ENCODE data around the gene GBF1. TPM values are rescaled to one million over a fixed set of nuclear protein-coding genes. Genes with fewer than 3 reads are reported as not detected.
A peak's percentile ranks its signal among the peaks of the same experiment; 100 is the strongest.

Gene GBF1
- total RNA-seq, 2 donors from 2014 or later = 44.2 to 47.6 TPM

DNA sequence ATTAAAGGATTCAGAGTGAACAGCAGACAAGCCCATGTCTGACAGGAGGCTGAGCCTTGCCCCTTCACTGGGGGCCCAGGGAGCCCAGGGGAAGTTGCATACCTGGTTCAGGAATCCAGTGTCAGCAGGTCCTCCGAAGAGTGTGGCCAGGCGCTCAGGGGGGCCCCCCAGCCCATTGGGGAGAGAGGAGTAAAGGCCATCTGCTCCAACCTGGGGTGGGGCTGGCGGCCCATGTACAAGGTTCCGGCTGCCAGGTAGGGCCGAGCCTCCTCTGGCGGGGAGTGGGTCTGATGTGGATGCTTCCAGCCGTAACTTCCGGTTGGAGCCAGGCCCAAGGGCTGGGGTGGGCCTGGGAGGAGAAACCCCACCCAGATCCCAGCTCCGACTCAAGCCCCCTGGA, 171.0 kb downstream of the GBF1 start:
- ATAC-seq (replicated peaks in 1 of 2) (no peak), DNase-seq (no peak)
- H3K9me3 Mint-ChIP-seq = no peaks in the 10 kb centered on the region
- peaks cover 37% of the 10 kb centered on the region for H3K4me1 Mint-ChIP-seq (ENCODE audit: low read depth)
- H3K36me3 Mint-ChIP-seq (ENCODE audit: insufficient read depth in 2 of 2) = peaks cover 0 to 2% of the 10 kb centered on the region in 2 donors
- H3K4me3 Mint-ChIP-seq = no peak overlapping the region
- no peak overlapping the region for H3K27ac Mint-ChIP-seq
- H3K27me3 Mint-ChIP-seq (ENCODE audit: low read depth) = peaks cover 26% of the 10 kb centered on the region

DNA sequence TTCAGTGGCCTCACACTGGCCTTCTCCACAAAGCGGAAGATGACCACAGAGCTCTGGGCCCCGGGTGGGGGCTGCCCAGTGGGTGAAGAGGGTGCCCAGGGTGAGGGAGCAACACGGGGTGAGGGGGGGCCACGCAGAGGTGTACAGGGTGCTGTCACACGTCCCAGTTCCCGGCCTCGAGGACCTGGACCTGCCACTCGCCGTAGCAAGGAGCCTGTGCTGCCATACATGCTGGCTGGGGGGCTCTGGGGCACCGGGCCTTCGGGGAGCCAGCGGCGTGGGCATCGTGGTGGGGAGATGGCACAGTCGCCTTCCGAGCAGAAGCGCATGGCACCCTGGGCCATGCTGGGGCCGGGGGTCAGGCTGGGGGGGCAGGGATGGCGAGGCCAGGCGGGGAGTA, 171.4 kb downstream of the GBF1 start:
- Mint-ChIP-seq H3K9me3 (no peaks in the 10 kb centered on the region), H3K4me3 (no peak overlapping the region), H3K27me3 (ENCODE audit: low read depth) (peaks cover 26% of the 10 kb centered on the region), H3K4me1 (ENCODE audit: low read depth) (peaks cover 33% of the 10 kb centered on the region), H3K36me3 (ENCODE audit: insufficient read depth in 2 of 2) (peaks cover 0 to 2% of the 10 kb centered on the region in 2 donors), H3K27ac (no peak overlapping the region)
- no peak for DNase-seq
- no peak for ATAC-seq (replicated peaks in 1 of 2)

DNA sequence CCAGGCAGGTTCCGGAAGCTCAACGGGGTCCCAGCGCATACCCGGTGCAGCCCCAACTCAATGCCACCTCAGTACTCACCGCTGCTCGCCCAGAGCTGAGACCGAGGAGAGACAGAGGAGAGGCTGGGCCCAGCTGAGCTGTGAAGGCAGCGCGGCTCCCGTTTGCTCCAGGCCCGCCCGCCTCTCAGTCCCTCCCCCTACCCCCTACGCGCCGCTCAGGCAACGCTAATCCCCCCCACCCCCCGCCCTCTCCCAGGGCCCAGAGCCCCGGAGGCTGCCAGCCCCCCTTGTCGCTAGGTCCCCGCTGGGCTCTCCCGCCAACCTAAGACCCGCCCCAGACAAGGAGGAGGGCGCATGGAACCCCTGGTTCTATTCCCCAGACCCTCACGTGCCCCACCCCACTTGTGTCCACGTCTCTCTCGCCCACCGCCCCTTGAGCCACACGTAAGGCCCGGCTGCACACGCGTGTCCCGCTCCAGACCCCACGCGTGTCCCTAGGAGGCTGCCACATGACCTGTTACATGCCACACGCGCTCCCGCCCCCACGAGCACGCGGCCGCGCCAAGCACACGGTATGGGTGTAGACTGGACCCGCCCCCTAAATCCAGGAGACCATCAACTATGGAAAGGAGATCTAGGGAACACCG, 173.4 kb downstream of the GBF1 start, which contains the start of gene PSD:
TSS of gene PSD (minus strand) at position 164 of the 647 bp plus-strand sequence. CDS start 1,747 bp downstream, outside the sequence.
- H3K27me3 Mint-ChIP-seq (ENCODE audit: low read depth) = peaks cover 26% of the 10 kb centered on the region
- ATAC-seq (replicated peaks in 1 of 2) = no peak
- peak within 1 kb of the TSS; percentile 67 for H3K27ac Mint-ChIP-seq
- peak within 1 kb of the TSS; percentile 88 to 99 for H3K4me3 Mint-ChIP-seq
- no peaks in the 10 kb centered on the region for H3K9me3 Mint-ChIP-seq
- H3K36me3 Mint-ChIP-seq (ENCODE audit: insufficient read depth in 2 of 2) = peaks cover 2% of the 10 kb centered on the region in 2 donors
- DNase-seq = no peak
- H3K4me1 Mint-ChIP-seq (ENCODE audit: low read depth) = peaks cover 34% of the 10 kb centered on the region

DNA sequence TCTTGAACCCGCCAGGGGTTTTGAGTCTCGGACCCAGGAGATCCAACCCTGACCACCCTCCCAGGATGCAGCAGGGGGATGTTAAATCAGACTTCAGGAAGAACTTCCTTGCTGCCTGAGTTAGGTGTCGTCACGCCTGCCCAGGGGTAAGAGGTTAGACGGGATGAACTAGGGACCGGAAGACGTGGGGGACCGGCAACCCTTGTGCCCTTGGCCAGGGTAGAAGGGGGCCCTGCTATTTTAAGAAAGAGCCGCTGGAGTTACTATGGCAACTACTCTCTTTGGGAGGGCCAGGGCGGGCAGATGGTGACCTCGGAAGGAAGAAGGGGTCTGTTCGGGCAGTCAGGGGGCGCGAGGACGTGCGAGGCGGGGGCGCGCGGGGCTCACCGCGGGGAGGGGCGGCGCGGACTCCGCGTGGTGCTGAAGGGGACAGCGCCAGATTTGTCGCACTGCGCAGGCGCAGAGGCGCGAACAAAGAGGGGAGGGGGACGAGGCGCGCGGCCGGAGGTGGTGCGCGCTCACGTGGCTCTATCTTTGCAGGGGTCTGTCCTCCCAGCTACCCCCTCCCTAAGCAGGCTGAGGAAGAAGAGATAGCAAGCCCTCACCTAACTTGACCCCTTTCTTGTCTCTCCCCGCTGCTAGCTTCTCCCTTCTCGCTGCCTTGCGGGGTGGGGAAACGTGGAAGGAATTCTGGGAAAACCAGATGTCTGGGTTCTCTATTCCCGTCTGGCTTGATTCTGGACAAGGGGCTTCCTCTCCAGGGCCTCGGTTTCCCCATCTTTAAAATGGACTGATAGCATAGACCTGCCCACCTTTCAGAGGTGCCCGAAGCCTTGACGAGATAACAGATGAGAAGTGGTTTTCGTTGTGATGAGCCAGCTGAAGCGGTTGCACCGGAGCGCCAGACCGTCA, 174.2 kb downstream of the GBF1 start:
- ATAC-seq (replicated peaks in 1 of 2) (no peak), DNase-seq (peak; percentile 74 to 76)
- Mint-ChIP-seq H3K9me3 (no peaks in the 10 kb centered on the region), H3K27me3 (ENCODE audit: low read depth) (peaks cover 26% of the 10 kb centered on the region), H3K4me3 (peak overlapping the region; percentile 88 to 99), H3K36me3 (ENCODE audit: insufficient read depth in 2 of 2) (peaks cover 2% of the 10 kb centered on the region in 2 donors), H3K4me1 (ENCODE audit: low read depth) (peaks cover 34% of the 10 kb centered on the region), H3K27ac (peak overlapping the region; percentile 67)

DNA sequence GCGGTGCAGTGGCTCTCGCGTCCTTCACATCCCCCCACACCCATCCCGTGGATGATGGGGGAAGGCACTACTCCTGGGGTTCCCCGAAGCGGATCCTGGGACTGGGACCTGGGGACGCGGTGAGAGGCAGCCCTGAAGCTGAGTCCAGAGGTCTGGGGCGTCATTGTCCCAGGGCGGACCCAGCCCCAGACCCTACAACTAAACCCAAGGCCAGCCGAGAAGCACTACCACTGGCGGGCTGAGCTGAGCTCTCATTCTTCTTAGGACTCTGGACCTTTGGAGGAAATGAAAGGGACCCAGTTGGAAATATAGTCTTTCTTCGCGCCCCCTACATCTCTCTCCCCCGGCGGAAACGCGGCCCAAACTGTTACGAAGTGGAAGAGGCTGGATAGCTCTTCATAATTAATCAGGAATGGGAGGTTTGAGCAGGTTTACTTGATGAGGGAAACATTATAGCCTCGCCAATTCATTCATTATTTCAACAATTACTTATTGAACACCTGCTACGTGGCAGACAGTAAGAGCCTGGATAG, 174.9 kb downstream of the GBF1 start:
- Mint-ChIP-seq H3K9me3 (no peaks in the 10 kb centered on the region), H3K4me3 (peak overlapping the region; percentile 88 to 99), H3K27me3 (ENCODE audit: low read depth) (peaks cover 26% of the 10 kb centered on the region), H3K4me1 (ENCODE audit: low read depth) (peaks cover 34% of the 10 kb centered on the region), H3K27ac (peak overlapping the region; percentile 89), H3K36me3 (ENCODE audit: insufficient read depth in 2 of 2) (peaks cover 2% of the 10 kb centered on the region in 2 donors)
- no peak for DNase-seq
- no peak for ATAC-seq (replicated peaks in 1 of 2)

DNA sequence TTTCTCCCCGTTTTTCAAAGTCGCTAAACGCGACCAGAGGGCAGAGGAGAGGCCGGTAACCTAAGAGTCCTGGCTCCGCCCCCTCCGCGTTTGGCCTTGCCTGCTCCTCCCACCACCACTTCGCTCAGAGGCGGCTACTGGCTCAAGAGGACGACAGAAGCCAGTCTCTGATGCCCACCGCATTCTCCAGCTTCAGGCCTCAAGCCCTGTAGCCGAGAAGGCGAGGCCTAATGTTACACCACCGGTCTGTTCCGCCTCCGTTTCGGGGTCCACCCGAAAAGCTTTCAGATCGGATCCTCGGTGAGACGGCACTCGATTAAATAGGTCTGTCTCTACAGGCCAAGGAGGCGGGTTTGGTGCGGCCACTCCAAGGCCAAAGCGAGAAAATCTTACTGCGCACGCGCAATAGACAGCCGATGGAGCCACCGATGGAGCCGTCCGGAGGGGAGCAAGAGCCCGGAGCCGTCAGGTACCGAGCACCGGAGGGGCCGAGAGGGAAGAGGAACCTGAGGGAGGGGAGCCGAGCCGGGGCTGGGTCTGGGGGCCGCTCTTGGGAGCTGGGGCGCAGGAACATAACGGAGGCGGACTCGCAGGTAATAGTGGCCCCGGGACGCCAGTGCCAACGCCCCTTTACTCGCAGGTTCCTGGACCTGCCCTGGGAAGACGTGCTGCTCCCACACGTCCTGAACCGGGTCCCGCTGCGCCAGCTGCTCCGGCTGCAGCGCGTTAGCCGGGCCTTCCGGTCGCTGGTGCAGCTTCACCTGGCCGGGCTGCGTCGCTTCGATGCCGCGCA, 175.6 kb downstream of the GBF1 start, which contains the start of gene FBXL15:
TSS of gene FBXL15 (plus strand) at position 123 of the 793 bp plus-strand sequence. CDS start at position 417, 294 bp downstream.
- DNase-seq (peak; percentile 97 to 98), ATAC-seq (replicated peaks in 1 of 2) (peak; percentile 82 to 84)
- H3K4me1 Mint-ChIP-seq (ENCODE audit: low read depth) = peaks cover 39% of the 10 kb centered on the region
- H3K27ac Mint-ChIP-seq = peak within 1 kb of the TSS; percentile 89
- peaks cover 2% of the 10 kb centered on the region in 2 donors for H3K36me3 Mint-ChIP-seq (ENCODE audit: insufficient read depth in 2 of 2)
- H3K27me3 Mint-ChIP-seq (ENCODE audit: low read depth) = peaks cover 26% of the 10 kb centered on the region
- H3K9me3 Mint-ChIP-seq = no peaks in the 10 kb centered on the region
- peak within 1 kb of the TSS; percentile 88 to 99 for H3K4me3 Mint-ChIP-seq

DNA sequence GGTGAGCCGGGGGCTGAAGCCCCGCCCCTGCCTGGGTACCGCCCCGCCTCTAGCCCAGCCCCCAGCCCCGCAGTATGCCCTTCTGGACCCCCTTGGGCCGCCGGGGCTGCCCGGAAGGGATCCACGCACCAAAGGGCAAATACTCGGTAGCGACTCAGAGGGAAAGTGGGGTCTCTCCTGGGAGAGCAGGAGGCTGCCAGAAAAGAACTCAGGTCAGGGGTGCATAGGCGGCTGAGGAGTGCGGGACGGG, 176.1 kb downstream of the GBF1 start:
- no peak for ATAC-seq (replicated peaks in 1 of 2)
- H3K27me3 Mint-ChIP-seq (ENCODE audit: low read depth) = peaks cover 26% of the 10 kb centered on the region
- H3K9me3 Mint-ChIP-seq = no peaks in the 10 kb centered on the region
- H3K36me3 Mint-ChIP-seq (ENCODE audit: insufficient read depth in 2 of 2) = peaks cover 2% of the 10 kb centered on the region in 2 donors
- H3K27ac Mint-ChIP-seq = no peak overlapping the region
- DNase-seq = no peak
- peak overlapping the region; percentile 88 to 99 for H3K4me3 Mint-ChIP-seq
- H3K4me1 Mint-ChIP-seq (ENCODE audit: low read depth) = peaks cover 44% of the 10 kb centered on the region

DNA sequence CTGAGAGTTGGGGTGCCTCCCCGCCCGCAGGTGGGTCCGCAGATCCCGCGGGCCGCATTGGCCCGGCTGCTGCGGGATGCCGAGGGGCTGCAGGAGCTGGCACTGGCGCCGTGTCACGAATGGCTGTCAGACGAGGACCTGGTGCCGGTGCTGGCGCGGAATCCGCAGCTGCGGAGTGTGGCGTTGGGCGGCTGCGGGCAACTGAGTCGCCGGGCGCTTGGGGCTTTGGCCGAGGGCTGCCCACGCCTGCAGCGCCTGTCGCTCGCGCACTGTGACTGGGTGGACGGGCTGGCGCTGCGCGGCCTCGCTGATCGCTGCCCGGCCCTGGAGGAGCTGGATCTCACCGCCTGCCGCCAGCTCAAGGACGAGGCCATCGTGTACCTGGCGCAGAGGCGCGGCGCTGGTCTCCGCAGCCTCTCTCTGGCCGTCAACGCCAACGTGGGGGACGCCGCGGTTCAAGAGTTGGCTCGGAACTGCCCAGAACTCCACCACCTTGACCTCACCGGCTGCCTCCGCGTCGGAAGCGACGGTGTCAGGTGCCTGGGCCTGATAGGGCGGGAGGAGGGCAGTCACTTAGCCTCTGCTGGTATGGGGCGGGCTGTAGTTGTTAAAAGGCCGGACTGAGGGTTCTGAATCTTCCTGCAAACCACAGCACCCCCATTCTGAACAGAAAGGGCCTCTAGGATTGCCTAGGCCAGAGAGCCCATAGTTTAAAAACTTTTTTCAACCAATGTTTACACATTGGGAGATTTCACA, 176.6 kb downstream of the GBF1 start:
- Mint-ChIP-seq H3K4me3 (peak overlapping the region; percentile 88 to 99), H3K27ac (peak overlapping the region; percentile 27), H3K36me3 (ENCODE audit: insufficient read depth in 2 of 2) (peaks cover 2% of the 10 kb centered on the region in 2 donors), H3K4me1 (ENCODE audit: low read depth) (peaks cover 49% of the 10 kb centered on the region), H3K27me3 (ENCODE audit: low read depth) (peaks cover 24% of the 10 kb centered on the region), H3K9me3 (no peaks in the 10 kb centered on the region)
- peak; percentile 8 to 17 for ATAC-seq (replicated peaks in 1 of 2)
- peak in 1 of 2 donors; percentile 52 for DNase-seq

DNA sequence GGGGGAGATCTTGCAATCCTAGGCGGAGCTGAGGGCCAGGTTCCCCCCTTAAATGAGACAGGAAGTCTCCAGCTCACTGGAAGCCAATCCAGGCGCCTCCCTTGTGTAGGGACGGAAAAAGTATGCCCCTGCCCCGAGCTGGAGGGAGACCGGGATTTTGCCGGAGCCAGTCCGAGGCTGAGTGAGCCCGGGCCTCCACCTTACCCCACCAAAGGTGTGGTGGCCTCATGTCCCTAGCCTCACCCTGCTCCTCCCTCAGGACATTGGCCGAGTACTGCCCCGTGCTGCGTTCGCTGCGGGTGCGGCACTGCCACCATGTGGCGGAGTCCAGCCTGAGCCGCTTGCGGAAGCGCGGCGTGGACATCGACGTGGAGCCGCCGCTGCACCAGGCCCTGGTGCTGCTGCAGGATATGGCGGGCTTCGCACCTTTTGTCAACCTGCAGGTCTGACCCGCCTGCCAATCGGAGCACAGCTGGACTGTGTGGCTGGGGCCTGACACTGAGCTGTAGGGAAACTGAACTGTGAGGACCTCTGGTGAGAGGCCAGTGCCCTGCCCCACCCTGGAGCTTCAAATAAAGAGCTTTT, 177.3 kb downstream of the GBF1 start:
- Mint-ChIP-seq H3K4me1 (ENCODE audit: low read depth) (peaks cover 56% of the 10 kb centered on the region), H3K9me3 (no peaks in the 10 kb centered on the region), H3K4me3 (peak overlapping the region; percentile 88 to 99), H3K36me3 (ENCODE audit: insufficient read depth in 2 of 2) (peaks cover 2% of the 10 kb centered on the region in 2 donors), H3K27me3 (ENCODE audit: low read depth) (peaks cover 17% of the 10 kb centered on the region), H3K27ac (peak overlapping the region; percentile 27)
- DNase-seq (peak; percentile 74 to 75), ATAC-seq (replicated peaks in 1 of 2) (peak; percentile 18 to 25)

DNA sequence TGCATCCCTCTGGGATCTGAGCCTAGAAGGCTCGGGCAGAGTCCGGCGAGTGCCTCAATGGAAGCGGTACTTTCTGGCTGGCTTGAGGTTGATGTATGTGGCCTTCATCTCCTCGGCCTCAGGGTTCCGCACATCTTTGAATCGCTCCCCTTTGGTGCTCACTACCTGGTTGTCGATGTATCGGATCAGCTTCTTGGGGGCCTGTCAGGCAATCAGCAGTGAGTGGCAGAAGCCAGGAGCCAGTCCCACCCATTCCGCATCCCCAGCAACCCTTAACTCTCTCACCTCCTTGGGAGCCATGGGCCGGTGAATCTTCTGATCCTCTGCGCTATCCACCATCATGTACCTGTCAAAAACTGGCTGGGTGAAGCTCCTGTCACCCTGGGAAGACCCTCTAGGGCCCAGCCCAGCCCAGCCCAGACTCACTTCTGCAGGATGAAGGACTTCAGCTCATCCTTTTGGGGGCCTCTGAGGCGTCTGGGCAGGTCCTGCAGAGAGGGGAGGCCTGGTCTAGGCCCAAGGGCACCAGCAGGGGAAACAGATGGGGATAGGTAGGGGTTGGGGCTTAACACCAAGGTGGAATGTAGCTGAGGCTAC, 178.1 kb downstream of the GBF1 start:
- peaks cover 58% of the 10 kb centered on the region for H3K4me1 Mint-ChIP-seq (ENCODE audit: low read depth)
- no peak overlapping the region for H3K27ac Mint-ChIP-seq
- H3K36me3 Mint-ChIP-seq (ENCODE audit: insufficient read depth in 2 of 2) = peaks cover 2% of the 10 kb centered on the region in 2 donors
- H3K4me3 Mint-ChIP-seq = peak overlapping the region in 1 of 2 donors; percentile 32
- H3K27me3 Mint-ChIP-seq (ENCODE audit: low read depth) = peaks cover 8% of the 10 kb centered on the region
- DNase-seq = no peak
- no peaks in the 10 kb centered on the region for H3K9me3 Mint-ChIP-seq
- ATAC-seq (replicated peaks in 1 of 2) = no peak

DNA sequence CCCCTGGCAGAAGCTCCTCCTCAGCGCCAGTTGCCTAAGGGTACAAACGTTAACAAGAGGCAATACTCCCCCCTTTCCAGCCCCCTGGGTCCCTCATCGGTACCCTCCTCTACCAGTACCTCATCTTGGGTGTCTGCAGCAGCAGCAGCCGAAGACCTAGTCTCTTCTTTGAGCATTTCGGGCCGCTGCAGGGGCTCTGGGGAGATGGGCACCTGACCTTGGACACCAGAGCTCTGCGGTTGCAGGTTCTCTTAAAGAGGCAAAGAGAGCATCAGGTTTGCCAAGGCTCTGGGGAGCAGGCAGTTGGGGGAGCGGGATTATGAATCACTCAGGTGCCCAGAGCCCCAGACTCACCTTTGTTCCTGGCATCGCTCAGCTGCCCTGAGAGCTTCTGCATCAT, 178.8 kb downstream of the GBF1 start:
- no peaks in the 10 kb centered on the region for H3K9me3 Mint-ChIP-seq
- peaks cover 2% of the 10 kb centered on the region in 2 donors for H3K36me3 Mint-ChIP-seq (ENCODE audit: insufficient read depth in 2 of 2)
- no peak overlapping the region for H3K4me3 Mint-ChIP-seq
- DNase-seq (no peak), ATAC-seq (replicated peaks in 1 of 2) (no peak)
- H3K4me1 Mint-ChIP-seq (ENCODE audit: low read depth) = peaks cover 55% of the 10 kb centered on the region
- peaks cover 2% of the 10 kb centered on the region for H3K27me3 Mint-ChIP-seq (ENCODE audit: low read depth)
- H3K27ac Mint-ChIP-seq = no peak overlapping the region
